ENCODE measurements around the gene DYNLRB2. TPM values are rescaled to one million over a fixed set of nuclear protein-coding genes. Genes with fewer than 3 reads are reported as not detected.

DYNLRB2 gene
- total RNA-seq, 2 experiments from 2014 or later = not detected

GRCh38 chr16:80586476-80586875 lies 45.7 kb downstream of the DYNLRB2 start:
- intact Hi-C loops (cut with micrococcal nuclease) = loop anchor here (10.0 kb wide), 1 partner anchor 168 kb away; no protein-coding TSS in a partner anchor
- POLR2A ChIA-PET = no interaction called here

DNA sequence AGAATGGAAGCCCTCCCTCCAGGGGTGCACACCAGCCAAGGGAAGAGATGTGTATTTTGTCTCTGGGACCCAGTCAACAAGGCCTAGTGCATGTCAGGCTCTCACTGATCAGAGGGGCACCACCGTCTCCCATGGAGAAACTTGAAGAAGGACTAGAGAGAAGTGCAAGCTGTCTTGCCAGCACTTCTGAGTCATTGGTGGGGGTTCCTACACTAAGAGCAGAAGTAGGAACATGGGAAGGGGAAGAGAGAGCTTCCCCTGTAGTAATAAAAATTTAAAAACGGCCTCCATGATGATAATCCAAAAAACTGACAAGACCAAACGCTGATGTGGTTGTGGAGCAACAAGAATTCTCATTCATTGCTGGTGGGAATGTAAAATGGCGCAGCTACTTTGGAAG lies 46.3 kb downstream of the DYNLRB2 start:
- no peaks in the 10 kb centered on the region for H3K36me3 Mint-ChIP-seq (ENCODE audit: low read depth)
- H3K4me3 Mint-ChIP-seq = no peak overlapping the region
- ATAC-seq = no peak
- no peak overlapping the region for H3K27ac Mint-ChIP-seq
- ChIA-PET POLR2A (no interaction called here), CTCF (interaction anchor here (1.8 kb wide), 1 partner anchor 60 kb away, joined by 11 read pairs; no protein-coding TSS in a partner anchor)
- TF ChIP-seq CTCF (IDR thresholded peaks at IDR 0.05) = no peak
- peaks cover 50% of the 10 kb centered on the region for H3K4me1 Mint-ChIP-seq (ENCODE audit: low read depth)
- H3K9me3 Mint-ChIP-seq = no peaks in the 10 kb centered on the region
- no peak for DNase-seq
- peaks cover 7% of the 10 kb centered on the region for H3K27me3 Mint-ChIP-seq
- intact Hi-C loops (cut with micrococcal nuclease) = loop anchor here (10.0 kb wide), 1 partner anchor 168 kb away; no protein-coding TSS in a partner anchor

More at GRCh38 chr16:80586476-80586875, 45.7 kb downstream of the DYNLRB2 start:
- peaks cover 49% of the 10 kb centered on the region for H3K4me1 Mint-ChIP-seq (ENCODE audit: low read depth)
- no peak for ATAC-seq
- peaks cover 7% of the 10 kb centered on the region for H3K27me3 Mint-ChIP-seq
- peak overlapping the region; percentile 46 for H3K27ac Mint-ChIP-seq
- no peaks in the 10 kb centered on the region for H3K36me3 Mint-ChIP-seq (ENCODE audit: low read depth)
- no peaks in the 10 kb centered on the region for H3K9me3 Mint-ChIP-seq
- CTCF ChIA-PET = interaction anchor here (1.0 to 1.8 kb wide), 2 partner anchors 16 to 60 kb away, joined by 3 to 11 read pairs; no protein-coding TSS in a partner anchor
- DNase-seq = no peak
- TF ChIP-seq CTCF (IDR thresholded peaks at IDR 0.05) = no peak
- no peak overlapping the region for H3K4me3 Mint-ChIP-seq

DNA sequence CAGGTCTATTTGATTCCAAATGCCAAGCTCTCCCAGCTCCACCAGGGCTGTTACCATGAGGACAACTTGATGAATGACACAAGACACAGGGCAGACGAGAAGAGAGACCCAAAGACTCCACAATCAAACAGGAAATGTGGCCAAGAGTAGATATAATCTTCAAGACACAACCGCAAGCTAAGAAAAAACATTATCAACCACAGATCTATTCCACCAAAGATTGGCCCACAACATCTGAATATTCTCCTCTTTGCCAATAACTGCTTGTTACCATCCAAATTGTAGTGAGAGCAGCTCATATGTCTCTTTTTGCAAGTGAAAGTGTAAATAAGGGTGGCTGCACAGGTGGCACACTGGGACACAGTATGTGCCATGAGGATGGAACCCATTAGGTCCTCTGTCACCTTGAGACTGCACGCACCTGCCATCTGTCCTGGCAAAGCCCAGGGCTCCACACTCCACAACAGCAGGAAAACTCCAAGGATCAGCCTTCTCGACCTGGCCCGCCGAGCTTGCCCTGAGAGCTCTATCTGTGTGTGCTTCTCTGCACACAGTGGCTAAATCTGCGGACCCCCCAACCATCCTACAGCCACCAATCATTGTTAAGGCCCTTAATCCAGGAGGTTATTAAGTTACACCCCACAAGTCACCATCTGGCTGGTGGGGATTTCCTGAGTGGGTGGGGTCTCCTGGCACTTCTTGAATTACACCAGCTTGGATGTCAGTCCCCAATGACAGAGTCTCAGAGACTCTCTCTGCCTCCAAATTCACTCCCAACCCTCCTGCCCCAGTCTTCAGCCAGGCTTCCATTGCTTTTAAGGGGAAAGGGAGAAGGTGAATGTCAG lies 50.5 kb downstream of the DYNLRB2 start:
- peak; percentile 50 for DNase-seq
- Mint-ChIP-seq H3K4me3 (peak overlapping the region; percentile 35), H3K27ac (peak overlapping the region; percentile 53), H3K9me3 (peaks cover 6% of the 10 kb centered on the region), H3K4me1 (ENCODE audit: low read depth) (peaks cover 24% of the 10 kb centered on the region), H3K36me3 (ENCODE audit: low read depth) (peaks cover 2% of the 10 kb centered on the region), H3K27me3 (peaks cover 17% of the 10 kb centered on the region)
- no peak for TF ChIP-seq CTCF (IDR thresholded peaks at IDR 0.05)
- ATAC-seq = peak; percentile 85
- intact Hi-C loops (cut with micrococcal nuclease) = no loop called here
- CTCF ChIA-PET = interaction anchor here (1.5 to 2.1 kb wide), 2 partner anchors 11 to 64 kb away, joined by 8 to 9 read pairs; no protein-coding TSS in a partner anchor
- POLR2A ChIA-PET = interaction anchor here (1.0 to 2.2 kb wide), 2 partner anchors 11 to 25 kb away, joined by 3 to 11 read pairs; no protein-coding TSS in a partner anchor

GRCh38 chr16:80592273-80592672 lies 51.5 kb downstream of the DYNLRB2 start:
- Mint-ChIP-seq H3K27me3 (peaks cover 17% of the 10 kb centered on the region), H3K4me1 (ENCODE audit: low read depth) (peaks cover 24% of the 10 kb centered on the region), H3K9me3 (peaks cover 11% of the 10 kb centered on the region), H3K36me3 (ENCODE audit: low read depth) (peaks cover 2% of the 10 kb centered on the region), H3K4me3 (no peak overlapping the region), H3K27ac (no peak overlapping the region)
- POLR2A ChIA-PET = no interaction called here
- intact Hi-C loops (cut with micrococcal nuclease) = no loop called here
- CTCF ChIA-PET = interaction anchor here (2.1 kb wide), 1 partner anchor 65 kb away, joined by 8 read pairs; no protein-coding TSS in a partner anchor
- DNase-seq (no peak), ATAC-seq (no peak)
- TF ChIP-seq CTCF (IDR thresholded peaks at IDR 0.05) = no peak

GRCh38 chr16:80594756-80595155 lies 54.0 kb downstream of the DYNLRB2 start:
- Mint-ChIP-seq H3K9me3 (peaks cover 11% of the 10 kb centered on the region), H3K27ac (no peak overlapping the region), H3K4me3 (no peak overlapping the region), H3K4me1 (ENCODE audit: low read depth) (peaks cover 23% of the 10 kb centered on the region), H3K36me3 (ENCODE audit: low read depth) (peaks cover 2% of the 10 kb centered on the region), H3K27me3 (peaks cover 12% of the 10 kb centered on the region)
- ChIA-PET CTCF (interaction anchor here (1.3 kb wide), 1 partner anchor 30 kb away, joined by 4 read pairs; no protein-coding TSS in a partner anchor), POLR2A (no interaction called here)
- no peak for ATAC-seq
- TF ChIP-seq CTCF (IDR thresholded peaks at IDR 0.05) = no peak
- intact Hi-C loops (cut with micrococcal nuclease) = no loop called here
- no peak for DNase-seq

All from activated CD8-positive, alpha-beta T cell treated with anti-CD3 and anti-CD28 coated beads for 36 hours (primary cell).